ENCODE measurements around the gene MYO5B.

MYO5B gene

DNA sequence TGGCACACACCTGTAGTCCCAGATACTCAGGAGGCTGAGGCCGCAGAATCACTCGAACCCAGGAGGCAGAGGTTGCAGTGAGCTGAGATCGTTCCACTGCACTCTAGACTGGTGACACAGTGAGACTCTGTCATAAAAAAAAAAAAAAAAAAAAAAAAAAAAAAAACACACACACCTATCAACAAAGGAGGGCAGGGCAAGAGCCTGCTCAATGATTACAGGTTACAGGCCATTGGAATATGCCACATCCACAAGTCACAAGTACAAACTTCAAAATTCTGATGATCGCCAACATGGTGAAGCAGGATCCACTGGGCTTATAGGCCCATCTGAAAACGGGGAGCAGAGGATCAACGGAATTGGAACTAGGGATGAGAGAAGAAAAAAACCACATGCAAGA lies 6.3 kb downstream of the MYO5B start:
- DNase-seq (ENCODE audit: low read depth): no peak

- no peak for DNase-seq (ENCODE audit: low read depth)
Observed at GRCh38 chr18:50187659-50188058, 7.3 kb downstream of the MYO5B start.

DNA sequence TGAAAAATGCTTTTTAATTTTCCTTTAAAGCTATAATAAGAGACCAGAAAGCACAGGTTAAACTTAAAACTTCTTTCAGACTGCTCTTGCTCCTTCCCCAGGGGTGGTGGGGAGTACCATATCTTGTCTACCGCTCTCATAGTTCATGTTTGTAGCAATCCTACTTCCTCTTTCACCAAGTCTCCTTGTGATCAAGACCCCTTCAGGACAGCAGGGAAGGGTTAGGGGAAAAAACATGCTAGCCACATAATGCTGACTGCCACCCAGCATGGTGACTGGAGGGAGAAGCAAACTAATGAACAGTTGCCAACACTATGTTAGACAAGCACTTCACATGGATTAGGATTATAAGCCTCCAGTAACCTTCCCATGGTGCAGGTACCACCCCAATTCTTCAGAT lies 8.6 kb downstream of the MYO5B start:
- DNase-seq (ENCODE audit: low read depth): no peak

DNA sequence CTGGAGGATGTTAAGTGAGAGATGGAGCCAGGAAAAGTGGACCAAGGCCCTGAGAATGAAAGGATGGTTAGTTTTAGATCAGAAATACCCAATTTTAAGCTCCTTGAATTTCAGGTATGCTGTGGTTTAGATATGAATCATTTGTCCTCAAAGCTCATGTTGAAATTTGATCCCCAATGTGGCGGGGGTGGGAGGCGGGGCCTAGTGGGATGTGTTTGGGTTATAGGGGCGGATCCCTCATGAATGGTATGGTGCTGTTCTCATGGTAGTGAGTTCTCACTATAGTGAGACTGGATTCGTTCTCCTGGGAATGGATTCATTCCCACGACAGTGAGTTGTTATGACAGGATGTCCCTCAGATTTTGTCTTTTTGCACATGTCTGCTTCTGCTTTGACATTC lies 11.4 kb downstream of the MYO5B start:
- DNase-seq (ENCODE audit: low read depth): no peak

- no peak for DNase-seq (ENCODE audit: low read depth)
Observed at GRCh38 chr18:50182511-50182910, 12.4 kb downstream of the MYO5B start.

GRCh38 chr18:50181590-50181989 lies 13.4 kb downstream of the MYO5B start:
- no peak for DNase-seq (ENCODE audit: low read depth)

GRCh38 chr18:50179465-50179864 lies 15.5 kb downstream of the MYO5B start:
- no peak for DNase-seq (ENCODE audit: low read depth)

DNA sequence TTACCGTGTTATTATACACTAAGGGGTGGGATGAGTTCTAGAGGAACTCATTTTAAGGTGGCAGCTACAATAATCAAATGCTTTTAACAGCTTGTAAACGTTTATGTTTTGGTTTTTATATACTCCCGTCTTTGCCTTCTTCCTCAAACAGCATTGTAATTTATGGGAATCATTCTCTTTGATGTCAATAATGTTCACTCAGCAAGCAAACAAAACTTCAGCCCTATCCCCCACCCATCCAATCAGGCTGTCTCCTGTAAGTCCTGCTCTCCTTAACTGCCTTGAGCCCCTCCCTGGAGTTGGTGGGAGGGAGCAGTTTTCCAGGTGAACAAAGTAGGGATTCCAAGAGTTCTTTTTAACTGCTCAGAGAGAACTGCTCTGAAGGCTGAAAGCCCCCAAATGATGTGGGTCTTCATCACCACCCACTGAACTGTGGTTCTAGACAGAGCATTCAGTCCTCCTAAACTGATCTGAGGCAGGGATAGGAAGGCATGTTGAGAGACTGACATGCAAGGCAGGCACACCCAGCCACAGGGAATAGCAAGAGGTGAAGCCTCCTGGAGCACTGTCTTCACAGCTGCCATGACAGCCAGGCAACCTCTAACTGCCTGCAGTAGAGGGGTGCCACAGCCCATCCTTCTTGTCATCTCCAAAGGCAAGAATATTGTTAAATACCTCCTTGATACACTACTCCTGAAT lies 17.5 kb downstream of the MYO5B start:
- no peak for DNase-seq (ENCODE audit: low read depth)

DNA sequence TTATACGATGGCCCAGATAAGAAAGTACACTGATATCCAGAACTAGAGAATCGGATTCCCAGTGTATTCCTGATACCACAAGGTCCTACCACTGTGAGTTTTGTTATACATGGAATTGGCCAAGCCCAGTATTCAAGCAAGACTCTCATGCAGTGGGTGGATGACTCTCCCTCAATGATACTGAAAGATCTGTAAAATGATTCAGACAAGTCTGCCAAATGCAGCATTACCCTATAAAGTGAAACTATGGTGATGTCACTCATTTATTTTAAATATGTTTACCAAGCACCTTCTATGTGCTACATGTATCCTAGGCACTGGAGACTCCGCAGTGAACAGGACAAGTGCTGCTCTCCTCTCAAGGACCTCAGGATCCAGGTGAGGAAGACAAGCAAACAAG lies 22.6 kb downstream of the MYO5B start:
- DNase-seq (ENCODE audit: low read depth): no peak

DNA sequence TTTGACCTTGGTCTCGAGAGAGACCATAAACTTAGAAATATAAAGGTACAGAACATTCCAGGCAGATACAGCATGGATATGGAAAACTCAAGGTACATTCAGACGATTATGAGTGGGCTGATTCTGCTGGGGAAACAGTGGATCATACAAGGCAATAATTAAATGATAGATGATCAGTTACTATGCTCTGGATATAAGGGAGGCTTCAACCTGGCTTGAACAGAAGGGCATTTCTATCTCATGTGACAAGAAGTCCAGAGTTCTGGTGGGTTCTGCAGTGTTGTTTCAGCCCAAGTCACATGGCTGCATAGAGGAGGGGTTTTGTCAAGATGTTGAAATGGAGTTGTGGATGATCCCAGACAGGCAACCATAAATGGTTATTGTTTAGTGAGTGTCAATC lies 23.5 kb downstream of the MYO5B start:
- no peak for DNase-seq (ENCODE audit: low read depth)

- DNase-seq (ENCODE audit: low read depth): no peak
Observed at GRCh38 chr18:50170004-50170403, 24.9 kb downstream of the MYO5B start.

- no peak for DNase-seq (ENCODE audit: low read depth)
Observed at GRCh38 chr18:50169149-50169548, 25.8 kb downstream of the MYO5B start.

- DNase-seq (ENCODE audit: low read depth): no peak
Observed at GRCh38 chr18:50167966-50168365, 27.0 kb downstream of the MYO5B start.

- no peak for DNase-seq (ENCODE audit: low read depth)
Observed at GRCh38 chr18:50166901-50167300, 28.0 kb downstream of the MYO5B start.

DNA sequence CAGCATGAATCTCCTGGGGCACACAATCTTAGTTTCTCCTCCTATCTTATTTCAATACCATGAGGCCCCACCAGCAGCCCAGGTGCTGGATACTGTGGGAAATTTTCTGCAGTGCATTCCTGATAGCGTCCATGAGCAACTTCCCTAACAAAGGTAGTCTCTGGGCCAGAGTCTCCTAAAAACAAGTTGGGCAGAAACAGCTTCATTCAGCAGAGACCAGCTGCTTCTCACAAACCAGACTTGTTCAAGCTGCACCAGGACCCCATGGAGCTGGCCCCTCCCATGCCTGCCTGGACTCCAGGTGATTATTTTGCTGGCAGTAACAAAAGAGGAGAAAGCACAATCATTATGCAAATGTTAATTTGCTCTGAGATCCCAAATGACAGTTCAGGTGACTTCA lies 31.4 kb downstream of the MYO5B start:
- no peak for DNase-seq (ENCODE audit: low read depth)

GRCh38 chr18:50162486-50163304 lies 32.3 kb downstream of the MYO5B start:
- DNase-seq (ENCODE audit: low read depth): no peak

DNA sequence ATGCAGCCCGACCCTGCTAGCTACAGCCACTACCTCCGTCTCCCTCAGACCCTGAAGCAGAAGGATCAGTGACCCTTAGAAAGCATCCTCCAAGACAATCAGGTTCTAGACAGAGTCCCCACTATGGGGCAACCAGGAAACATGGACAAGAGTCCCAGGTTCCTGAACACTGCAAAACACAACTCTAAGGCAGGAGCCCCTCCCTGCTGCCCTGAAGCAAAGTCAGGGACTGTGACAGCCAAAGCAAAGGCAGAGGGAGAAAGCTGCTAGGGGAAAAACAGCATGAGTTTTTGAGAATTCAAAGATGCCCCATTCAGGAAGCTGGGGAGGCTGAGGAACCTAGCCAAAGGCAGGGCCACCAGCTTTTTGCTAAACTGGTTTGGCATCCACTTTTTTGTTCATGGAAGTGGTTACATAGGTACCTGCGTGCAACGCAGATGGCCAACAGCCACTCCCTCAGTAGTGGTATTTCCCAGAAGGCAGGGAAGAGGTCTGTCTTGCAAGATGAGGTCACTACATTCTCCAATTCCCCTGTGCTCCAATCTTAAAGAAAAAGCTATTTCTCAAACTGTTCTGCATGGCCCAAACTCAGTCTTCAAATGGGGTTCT lies 33.2 kb downstream of the MYO5B start:
- DNase-seq (ENCODE audit: low read depth): no peak

DNA sequence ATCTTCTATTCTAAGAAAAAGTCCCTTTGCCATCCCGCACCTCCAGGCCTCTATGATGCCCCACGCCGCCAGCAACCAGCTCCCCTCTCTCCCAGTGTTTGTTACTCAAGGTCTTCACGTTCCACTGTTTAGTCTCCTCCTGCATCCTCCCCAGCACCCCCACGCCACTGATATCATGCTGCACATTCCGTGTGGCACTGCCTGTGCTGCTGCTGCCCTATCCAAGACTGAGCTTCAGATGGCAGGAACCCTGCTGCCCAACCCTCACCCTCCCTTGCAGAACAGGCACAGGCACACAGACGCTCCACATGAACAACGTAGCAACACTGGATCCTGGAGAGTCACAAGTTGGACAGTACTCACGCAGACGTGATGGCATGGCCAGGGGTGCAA lies 35.3 kb downstream of the MYO5B start:
- no peak for DNase-seq (ENCODE audit: low read depth)

- no peak for DNase-seq (ENCODE audit: low read depth)
Observed at GRCh38 chr18:50158866-50159653, 35.9 kb downstream of the MYO5B start.

- DNase-seq (ENCODE audit: low read depth): no peak
Observed at GRCh38 chr18:50155406-50155805, 39.5 kb downstream of the MYO5B start.

DNA sequence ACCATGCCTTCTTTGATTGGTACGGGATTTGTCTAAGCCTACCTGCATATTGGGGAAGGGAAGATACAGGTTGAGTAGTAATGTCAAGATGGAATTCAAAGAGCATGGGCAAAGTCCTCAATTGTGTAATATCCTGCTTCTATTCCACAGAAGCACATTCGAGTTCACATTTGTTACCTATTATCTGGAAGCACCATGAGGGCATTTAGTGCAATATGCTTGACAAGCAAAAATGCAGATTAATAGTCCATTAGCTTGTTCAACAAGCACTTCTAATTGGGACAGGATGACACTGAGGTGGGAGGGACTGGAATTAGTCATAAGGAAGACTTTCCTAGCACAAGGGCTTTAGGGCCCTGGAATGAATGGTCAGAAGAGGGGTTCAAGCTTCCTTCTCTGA lies 40.5 kb downstream of the MYO5B start:
- no peak for DNase-seq (ENCODE audit: low read depth)

DNA sequence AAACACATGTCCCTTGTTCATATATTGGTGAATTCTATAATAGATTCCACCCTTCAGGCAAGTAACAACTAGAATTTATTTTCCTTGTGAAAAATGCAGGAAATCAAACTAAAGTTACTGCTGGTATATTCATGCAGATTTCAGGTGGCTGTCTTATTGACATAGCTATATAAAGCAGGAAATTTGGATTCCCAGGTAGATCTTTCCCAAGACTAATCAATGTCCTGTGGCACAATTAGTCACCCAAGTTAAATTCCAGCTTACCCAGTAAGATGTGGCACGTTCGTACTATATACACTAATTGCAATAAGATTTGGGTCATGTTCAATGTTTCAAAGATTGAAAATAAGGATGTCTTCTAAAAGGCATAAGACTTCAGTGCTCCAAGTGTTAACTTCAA lies 42.0 kb downstream of the MYO5B start:
- no peak for DNase-seq (ENCODE audit: low read depth)

DNA sequence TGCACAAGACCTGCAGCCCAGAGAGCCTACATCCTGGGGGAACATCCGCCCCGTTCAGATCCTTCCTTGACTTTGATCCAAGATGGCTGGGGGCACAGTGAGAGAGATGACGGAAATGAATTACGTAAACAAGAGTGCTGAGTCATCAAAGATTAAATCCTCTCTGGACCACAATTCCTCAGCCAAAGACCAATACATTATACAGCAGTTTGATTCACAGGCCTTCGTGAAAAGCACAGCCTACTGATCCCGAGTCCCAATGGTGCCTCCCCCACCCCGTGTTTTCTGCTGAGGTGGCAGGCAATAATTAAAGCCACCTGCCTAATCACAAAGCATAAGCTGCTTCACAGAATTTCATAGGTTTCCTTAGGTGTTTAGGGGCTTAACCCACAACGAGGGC lies 43.0 kb downstream of the MYO5B start:
- DNase-seq (ENCODE audit: low read depth): no peak

All from stimulated activated CD4-positive, alpha-beta T cell treated with anti-CD3 and anti-CD28 coated beads, Interleukin-2, amount 100 ng/mL, for 4 hours (primary cell).